HepG2 (cell line): ENCODE data around the gene ZBTB46. TPM values are rescaled to one million over a fixed set of nuclear protein-coding genes. Genes with fewer than 3 reads are reported as not detected.

Source experiments
- ATAC-seq: fragments of 200-7000 bp; cut with Tn5 transposase; 3 replicates; pipeline ENCODE4 v1.9.1; 2020; ENCODE audit warnings: mild to moderate bottlenecking, moderate library complexity
- BruUV-seq: library from RNA; stranded (reverse); fragments of 400-500 nt; replicated peaks from 2 replicates; lab custom pipeline; 2021; lab: Mats Ljungman, UMichigan
- CTCF ChIA-PET: fragments of 300-600 bp; formaldehyde crosslinking; extraction: SDS; loops from one replicate; lab custom pipeline; 2021; ENCODE audit warnings: low total read pairs, inconsistent platforms, low intra/inter-chr PET ratio; lab: Yijun Ruan, JAX
- POLR2A ChIA-PET: fragments of 350-600 bp; sonication (Branson Sonifier 250); formaldehyde crosslinking; loops from one replicate; lab custom pipeline; 2020; ENCODE audit warnings: antibody characterized with exemption, inconsistent platforms; lab: Yijun Ruan, JAX
- DNase-seq: peaks from one replicate; pipeline ENCODE4 v3.0.0-alpha.2; 2015; ENCODE audit warnings: low spot score
- FAIRE-seq: peaks from 3 replicates; lab custom pipeline; 2011; peaks lifted over from hg19 to GRCh38; lab: Jason Lieb, UNC
- H2AFZ ChIP-seq: one replicate; pipeline ENCODE4 v1.6.1; 2011; ENCODE audit warnings: low read length, inconsistent platforms
- H3K27ac ChIP-seq: fragments of 300-600 bp; 3 replicates; pipeline ENCODE4 v1.8.0; 2011; ENCODE audit warnings: mixed run types, mild to moderate bottlenecking, mixed read lengths, low read length, inconsistent platforms; ENCODE audit not compliant: insufficient read depth; ENCODE audit errors: extremely low read length
- H3K27me3 ChIP-seq, 2 experiments: fragments of 200-600 bp in 1 of 2; 2 replicates in 1 of 2; 3 replicates in 1 of 2; pipeline versions ENCODE4 v1.6.0 to v1.8.0; 2011; ENCODE audit warnings: low read length in 2 of 2, mild to moderate bottlenecking in 2 of 2, moderate library complexity in 2 of 2, inconsistent platforms in 1 of 2; ENCODE audit not compliant: insufficient read depth in 2 of 2, control insufficient read depth in 1 of 2
- H3K36me3 ChIP-seq, 2 experiments: fragments of 200-600 bp in 1 of 2; replicated peaks in 1 of 2; 2 replicates in 1 of 2; 3 replicates in 1 of 2; pipeline versions ENCODE4 v1.5.1 to v1.8.0; 2011; ENCODE audit warnings: low read length in 2 of 2, inconsistent platforms in 1 of 2; ENCODE audit not compliant: insufficient read depth in 2 of 2, control insufficient read depth in 1 of 2
- H3K4me1 ChIP-seq: 2 replicates; pipeline ENCODE4 v1.5.1; 2012; ENCODE audit warnings: low read length, inconsistent platforms; ENCODE audit not compliant: insufficient read depth
- H3K4me2 ChIP-seq: 2 replicates; pipeline ENCODE4 v1.6.0; 2011; ENCODE audit warnings: low read depth, low read length, inconsistent platforms
- H3K4me3 ChIP-seq, 3 experiments: fragments of 200-600 bp in 1 of 3; sonication (generic), shearing (Covaris generic) in 1 of 3; replicated peaks in 1 of 3; 2 replicates each; pipeline ENCODE4 v1.5.1; 2011 to 2016; ENCODE audit warnings: low read length in 3 of 3, inconsistent platforms in 2 of 3, low read depth in 2 of 3, mild to moderate bottlenecking in 2 of 3, control low read depth in 1 of 3, mixed read lengths in 1 of 3; ENCODE audit not compliant: insufficient read depth in 1 of 3
- H3K79me2 ChIP-seq: one replicate; pipeline ENCODE4 v1.6.1; 2011; ENCODE audit warnings: low read length, inconsistent platforms; ENCODE audit not compliant: insufficient read depth
- H3K9ac ChIP-seq: 2 replicates; pipeline ENCODE4 v1.6.0; 2011; ENCODE audit warnings: mild to moderate bottlenecking, low read depth, low read length, inconsistent platforms; ENCODE audit not compliant: insufficient read depth
- H3K9me3 ChIP-seq: 2 replicates; pipeline ENCODE4 v1.5.1; 2012; ENCODE audit warnings: mild to moderate bottlenecking, low read length
- H4K20me1 ChIP-seq: 2 replicates; pipeline ENCODE4 v1.6.0; 2011; ENCODE audit warnings: inconsistent platforms, mild to moderate bottlenecking, low read length, moderate library complexity; ENCODE audit not compliant: insufficient read depth
- AGO2 ChIP-seq: fragments of 200-400 bp; formaldehyde crosslinking; optimal IDR thresholded peaks from 2 replicates; pipeline ENCODE3; 2017; ENCODE audit warnings: mild to moderate bottlenecking, low read depth, low read length, moderate library complexity
- CHD2 ChIP-seq: IDR thresholded peaks from 2 replicates; pipeline ENCODE4 v1.6.1; 2011; ENCODE audit warnings: low read depth, low read length, improper control_type of control experiment
- DR1 ChIP-seq: sonication (generic); formaldehyde crosslinking; IDR thresholded peaks from 2 replicates; pipeline ENCODE4 v1.8.0; 2021; ENCODE audit warnings: mild to moderate bottlenecking, missing genetic modification reagents, inconsistent platforms
- GABPB1 ChIP-seq: IDR thresholded peaks from 2 replicates; pipeline ENCODE4 v1.6.1; 2016; ENCODE audit warnings: mild to moderate bottlenecking, missing genetic modification reagents, moderate library complexity, missing compliant biosample characterization
- HIVEP1 ChIP-seq: sonication (generic); formaldehyde crosslinking; IDR thresholded peaks from 2 replicates; pipeline ENCODE4 v1.4.0; 2020; ENCODE audit warnings: mild to moderate bottlenecking, missing genetic modification reagents
- HOXA5 ChIP-seq: sonication (generic); formaldehyde crosslinking; IDR thresholded peaks from 2 replicates; pipeline ENCODE4 v1.4.0; 2020; ENCODE audit warnings: missing genetic modification reagents
- NFKB2 ChIP-seq: sonication (generic); formaldehyde crosslinking; IDR thresholded peaks from 2 replicates; pipeline ENCODE4 v1.4.0; 2020; ENCODE audit warnings: missing genetic modification reagents, borderline replicate concordance
- NR2C2 ChIP-seq: sonication (generic); formaldehyde crosslinking; IDR thresholded peaks from 2 replicates; pipeline ENCODE4 v1.4.0; 2020; ENCODE audit warnings: missing genetic modification reagents, mild to moderate bottlenecking, moderate library complexity, borderline replicate concordance
- NR2F6 ChIP-seq, 2 experiments: IDR thresholded peaks; 2 replicates each; pipeline ENCODE4 v1.6.1; 2016; ENCODE audit warnings: antibody characterized with exemption in 1 of 2, mild to moderate bottlenecking in 1 of 2
- POLR2G ChIP-seq: fragments of 200-400 bp; formaldehyde crosslinking; IDR thresholded peaks from 2 replicates; pipeline ENCODE4 v1.6.1; 2018; ENCODE audit warnings: mild to moderate bottlenecking, low read depth, low read length, moderate library complexity
- RBFOX2 ChIP-seq: fragments of 200-400 bp; formaldehyde crosslinking; IDR thresholded peaks from 2 replicates; pipeline ENCODE4 v1.6.1; 2017; ENCODE audit warnings: low read depth, mild to moderate bottlenecking, low read length
- RXRB ChIP-seq: IDR thresholded peaks from 2 replicates; pipeline ENCODE4 v1.6.1; 2016; ENCODE audit warnings: borderline replicate concordance, missing genetic modification reagents, missing compliant biosample characterization
- SAFB2 ChIP-seq: sonication (generic); formaldehyde crosslinking; IDR thresholded peaks from 2 replicates; pipeline ENCODE4 v1.5.1; 2020; ENCODE audit warnings: missing genetic modification reagents, low read depth, mild to moderate bottlenecking, borderline replicate concordance
- SCMH1 ChIP-seq: sonication (generic); formaldehyde crosslinking; IDR thresholded peaks from 2 replicates; pipeline ENCODE4 v1.9.0; 2021; ENCODE audit warnings: missing genetic modification reagents, mild to moderate bottlenecking, borderline replicate concordance
- SP2 ChIP-seq: sonication (generic); formaldehyde crosslinking; IDR thresholded peaks from 2 replicates; pipeline ENCODE4 v1.5.1; 2020; ENCODE audit warnings: mild to moderate bottlenecking, missing genetic modification reagents
- XRCC5 ChIP-seq: fragments of 200-400 bp; formaldehyde crosslinking; optimal IDR thresholded peaks from 2 replicates; pipeline ENCODE3; 2017; ENCODE audit warnings: mild to moderate bottlenecking, low read length
- ZNF17 ChIP-seq: sonication (generic); formaldehyde crosslinking; IDR thresholded peaks from 2 replicates; pipeline ENCODE4 v1.5.0; 2020; ENCODE audit warnings: mild to moderate bottlenecking, missing genetic modification reagents
- ZNF343 ChIP-seq: sonication (generic); formaldehyde crosslinking; IDR thresholded peaks from 2 replicates; pipeline ENCODE4 v1.4.0; 2020; ENCODE audit warnings: mild to moderate bottlenecking, missing genetic modification reagents
- ZNF501 ChIP-seq: sonication (generic); formaldehyde crosslinking; IDR thresholded peaks from 2 replicates; pipeline ENCODE4 v1.5.1; 2020; ENCODE audit warnings: mild to moderate bottlenecking, moderate library complexity, missing genetic modification reagents
- ZNF776 ChIP-seq: sonication (generic); formaldehyde crosslinking; IDR thresholded peaks from 2 replicates; pipeline ENCODE4 v1.4.0; 2020; ENCODE audit warnings: mild to moderate bottlenecking, missing genetic modification reagents
- ZNF891 ChIP-seq: sonication (generic); formaldehyde crosslinking; IDR thresholded peaks from 2 replicates; pipeline ENCODE4 v1.5.0; 2020; ENCODE audit warnings: mild to moderate bottlenecking, missing genetic modification reagents
- WGBS: methylation state at CpG from one replicate; pipeline ENCODE4 v1.1.6; 2017; ENCODE audit warnings: low lambda C conversion rate; 5-methylcytosine and 5-hydroxymethylcytosine counted together
- in situ Hi-C: cut with HindIII; loops from 2 replicates; pipeline ENCODE4 v1.10.0; 2017; ENCODE audit warnings: low pct_unique_long_range_greater_than_20kb; ENCODE audit not compliant: extremely low pct_ligation_motif_present
- intact Hi-C: fragments of 100-400 bp; cut with micrococcal nuclease; formaldehyde crosslinking; loops from one replicate; pipeline ENCODE4 v1.10.0; 2022; ENCODE audit not compliant: unreplicated experiment
- polyA plus RNA-seq, 8 experiments: library from polyadenylated mRNA; depleted of rRNA in 3 of 8; stranded (reverse) in 7 of 8; unstranded in 1 of 8; fragments of >200 nt; fragmentation: Illumina TruSeq in 4 of 8; extraction: Trizol in 4 of 8; gene quantifications; 2 replicates each; pipeline versions ENCODE4 v1.2.1 to v1.2.3, GENCODE V29; 2011 to 2016; ENCODE audit warnings: low read depth in 4 of 8, missing spikeins in 1 of 8, mixed read lengths in 1 of 8; ENCODE audit not compliant: insufficient read depth in 1 of 8
- total RNA-seq, 5 experiments: library from RNA; depleted of rRNA; stranded (reverse); fragments of >200 nt; fragmentation: Illumina TruSeq; extraction: Trizol; gene quantifications; 2 replicates each; pipeline ENCODE4 v1.2.3, GENCODE V29; 2016; ENCODE audit warnings: low read depth in 1 of 5
- TF ChIP-seq, protein P1 (sequence below): sonication (generic); formaldehyde crosslinking; IDR thresholded peaks from 2 replicates; pipeline ENCODE4 v1.5.1; 2020; ENCODE audit warnings: missing genetic modification reagents, mild to moderate bottlenecking, borderline replicate concordance

Gene ZBTB46
- total and polyA plus RNA-seq, 2 of the 13 experiments (the other 11 are each of a cell fraction or from before 2014, with no cell fraction given) = 1.6 to 13.5 TPM

DNA sequence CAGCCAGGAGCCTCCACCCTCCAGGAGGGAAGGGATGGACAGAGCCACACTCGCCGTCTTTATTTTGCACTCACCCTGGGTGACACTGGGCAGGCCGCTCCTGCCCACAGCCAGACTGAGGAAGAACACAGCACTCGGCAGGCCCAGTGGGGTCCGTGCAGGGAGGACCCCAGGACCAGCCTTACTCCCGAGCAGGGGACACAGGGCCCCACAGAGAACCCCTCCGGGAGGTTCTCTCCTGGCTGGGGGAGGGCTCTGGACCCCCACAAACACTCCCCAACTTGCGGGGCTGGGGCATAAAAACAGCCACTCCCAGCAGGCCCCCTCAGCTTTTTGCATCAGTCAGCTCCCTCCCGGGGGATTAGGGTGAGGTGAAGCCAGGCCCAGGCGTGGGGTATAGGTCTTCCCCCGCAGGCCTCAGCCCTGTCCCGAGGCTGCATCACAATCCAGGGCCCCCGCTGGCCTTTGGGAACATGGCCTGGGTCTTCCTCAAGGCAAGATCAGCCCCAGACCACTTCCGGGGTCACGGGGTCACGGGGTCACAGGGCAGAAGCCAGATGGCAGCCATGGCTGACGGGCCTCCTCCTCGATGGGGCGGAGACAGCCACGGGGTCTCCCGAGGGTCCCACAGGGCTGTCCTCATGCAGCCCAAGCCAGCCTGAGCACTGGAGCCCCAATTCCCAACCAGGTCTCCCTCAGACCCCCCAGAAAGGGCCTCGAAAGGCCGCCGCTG, 131.4 kb downstream of the ZBTB46 start:
- intact Hi-C loops = no loop called here
- peak; percentile 91 for TF ChIP-seq NR2C2 (CRISPR knock-in tag)
- TF ChIP-seq XRCC5 = peak; percentile 14
- no peak for TF ChIP-seq SAFB2 (CRISPR knock-in tag)
- peak; percentile 96 for TF ChIP-seq AGO2
- peak; percentile 76; the same call in 1 of the 2 replicates for TF ChIP-seq NR2F6 (IDR thresholded peaks at IDR 0.05)
- peak; percentile 63; the same call in 1 of the 2 replicates for TF ChIP-seq NR2F6 (CRISPR knock-in tag; IDR thresholded peaks at IDR 0.05)
- TF ChIP-seq DR1 (CRISPR knock-in tag) = peak; percentile 40; the same call in 1 of the 2 replicates
- TF ChIP-seq, protein P1, sequence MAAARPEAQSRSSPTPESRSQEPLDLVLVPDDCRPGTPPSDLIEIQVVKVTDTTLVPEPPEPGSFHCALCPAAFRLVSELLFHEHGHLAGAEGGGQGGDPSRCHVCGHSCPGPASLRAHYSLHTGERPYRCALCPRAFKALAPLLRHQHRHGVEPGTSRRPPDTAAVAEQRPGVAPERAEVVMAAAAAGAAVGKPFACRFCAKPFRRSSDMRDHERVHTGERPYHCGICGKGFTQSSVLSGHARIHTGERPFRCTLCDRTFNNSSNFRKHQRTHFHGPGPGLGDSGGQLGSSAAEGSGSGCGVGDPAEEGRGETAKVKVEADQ = 0 out of 2 replicates have a peak, but pooled peaks have one; percentile 18
- 0 out of 2 replicates have a peak, but pooled peaks have one; percentile 7 for TF ChIP-seq ZNF891 (CRISPR knock-in tag)
- TF ChIP-seq RXRB (CRISPR knock-in tag) = no peak
- peak; percentile 30; the same call in 1 of the 2 replicates for TF ChIP-seq ZNF343 (CRISPR knock-in tag)
- peak; percentile 65; the same call in 1 of the 2 replicates for TF ChIP-seq ZNF776 (CRISPR knock-in tag)
- peak; percentile 12; the same call in 1 of the 2 replicates for TF ChIP-seq POLR2G
- TF ChIP-seq HIVEP1 = 0 out of 2 replicates have a peak, but pooled peaks have one; percentile 27
- no peak for TF ChIP-seq HOXA5 (CRISPR knock-in tag)
- TF ChIP-seq ZNF17 (CRISPR knock-in tag) = 0 out of 2 replicates have a peak, but pooled peaks have one; percentile 46
- TF ChIP-seq GABPB1 (CRISPR knock-in tag) = peak; percentile 63; the same call in 1 of the 2 replicates
- TF ChIP-seq NFKB2 (CRISPR knock-in tag) = peak; percentile 12; the same call in 1 of the 2 replicates
- TF ChIP-seq RBFOX2 = peak; percentile 29
- TF ChIP-seq SCMH1 = no peak
- 0 out of 2 replicates have a peak, but pooled peaks have one; percentile 25 for TF ChIP-seq CHD2
- 0 out of 2 replicates have a peak, but pooled peaks have one; percentile 31 for TF ChIP-seq ZNF501 (CRISPR knock-in tag)
- 0 out of 2 replicates have a peak, but pooled peaks have one; percentile 22 for TF ChIP-seq SP2 (CRISPR knock-in tag)

More for the DNA sequence above, 131.4 kb downstream of the ZBTB46 start:
- Histone ChIP-seq H3K27ac (no peak overlapping the region), H3K79me2 (no peaks in the 10 kb centered on the region), H3K4me3 (no peak overlapping the region), H3K27me3 (no peaks in the 10 kb centered on the region), H3K9me3 (no peaks in the 10 kb centered on the region), H3K4me1 (peaks cover 21% of the 10 kb centered on the region), H4K20me1 (peaks cover 4% of the 10 kb centered on the region; the same call in 1 of the 2 replicates), H3K4me2 (no peak overlapping the region), H3K36me3 (peaks cover 4 to 12% of the 10 kb centered on the region in 2 experiments), H2AFZ (no peak overlapping the region), H3K9ac (no peak overlapping the region)
- ATAC-seq (no peak), FAIRE-seq (no peak), DNase-seq (no peak)
- TSS peak; percentile 35 for BruUV-seq
- CTCF ChIA-PET = no interaction called here
- WGBS = 95% methylated on average over 19 of the region's 24 CpGs
- in situ Hi-C loops = loop anchor here (10.0 kb wide), 1 partner anchor 85 kb away; no protein-coding TSS in a partner anchor
- POLR2A ChIA-PET = no interaction called here
